Spinal cord (tissue), 10 donors: Measurements from ENCODE around the gene CLEC4F. TPM values are rescaled to one million over a fixed set of nuclear protein-coding genes. Genes with fewer than 3 reads are reported as not detected.

Source experiments
- DNase-seq, 6 donors: peaks; one replicate each; pipeline versions ENCODE4 v3.0.0 to v3.0.0-alpha.2; 2013 to 2015; ENCODE audit warnings: low spot score in 6 of 6, low read depth in 4 of 6
- H3K27ac ChIP-seq: one replicate; pipeline ENCODE4 v1.5.1; 2013; ENCODE audit warnings: low read depth, low read length, control low read depth
- H3K27me3 ChIP-seq: one replicate; pipeline ENCODE4 v1.6.1; 2013; ENCODE audit warnings: low read length; ENCODE audit not compliant: control insufficient read depth, insufficient read depth
- H3K36me3 ChIP-seq: one replicate; pipeline ENCODE4 v1.6.1; 2013; ENCODE audit warnings: low read length; ENCODE audit not compliant: control insufficient read depth, insufficient read depth
- H3K4me1 ChIP-seq: one replicate; pipeline ENCODE4 v1.6.1; 2013; ENCODE audit warnings: low read length; ENCODE audit not compliant: control insufficient read depth, insufficient read depth
- H3K4me3 ChIP-seq: one replicate; pipeline ENCODE4 v1.5.1; 2013; ENCODE audit warnings: low read depth, low read length, control low read depth
- H3K9me3 ChIP-seq: one replicate; pipeline ENCODE4 v1.6.1; 2013; ENCODE audit warnings: low read length; ENCODE audit not compliant: control insufficient read depth, insufficient read depth
- WGBS: methylation state at CpG from one replicate; pipeline ENCODE4 v1.1.5; 2013; ENCODE audit warnings: missing lambda C conversion rate; ENCODE audit not compliant: insufficient coverage; 5-methylcytosine and 5-hydroxymethylcytosine counted together
- polyA plus RNA-seq, 2 donors: library from polyadenylated mRNA; unstranded; fragments of 120-200 nt; gene quantifications; one replicate each; pipeline ENCODE4 v1.2.1, GENCODE V29; 2013; ENCODE audit not compliant: insufficient read length in 2 of 2
- total RNA-seq, 2 donors: library from RNA; depleted of rRNA in 1 of 2; stranded (reverse); fragments of 120-200 nt in 1 of 2; fragments of >200 nt in 1 of 2; gene quantifications; one replicate each; pipeline versions ENCODE4 v1.2.3 to v1.2.4, GENCODE V29; 2013 to 2014
- donor health status: healthy.

CLEC4F gene
- total and polyA plus RNA-seq, 4 donors: not detected

DNA sequence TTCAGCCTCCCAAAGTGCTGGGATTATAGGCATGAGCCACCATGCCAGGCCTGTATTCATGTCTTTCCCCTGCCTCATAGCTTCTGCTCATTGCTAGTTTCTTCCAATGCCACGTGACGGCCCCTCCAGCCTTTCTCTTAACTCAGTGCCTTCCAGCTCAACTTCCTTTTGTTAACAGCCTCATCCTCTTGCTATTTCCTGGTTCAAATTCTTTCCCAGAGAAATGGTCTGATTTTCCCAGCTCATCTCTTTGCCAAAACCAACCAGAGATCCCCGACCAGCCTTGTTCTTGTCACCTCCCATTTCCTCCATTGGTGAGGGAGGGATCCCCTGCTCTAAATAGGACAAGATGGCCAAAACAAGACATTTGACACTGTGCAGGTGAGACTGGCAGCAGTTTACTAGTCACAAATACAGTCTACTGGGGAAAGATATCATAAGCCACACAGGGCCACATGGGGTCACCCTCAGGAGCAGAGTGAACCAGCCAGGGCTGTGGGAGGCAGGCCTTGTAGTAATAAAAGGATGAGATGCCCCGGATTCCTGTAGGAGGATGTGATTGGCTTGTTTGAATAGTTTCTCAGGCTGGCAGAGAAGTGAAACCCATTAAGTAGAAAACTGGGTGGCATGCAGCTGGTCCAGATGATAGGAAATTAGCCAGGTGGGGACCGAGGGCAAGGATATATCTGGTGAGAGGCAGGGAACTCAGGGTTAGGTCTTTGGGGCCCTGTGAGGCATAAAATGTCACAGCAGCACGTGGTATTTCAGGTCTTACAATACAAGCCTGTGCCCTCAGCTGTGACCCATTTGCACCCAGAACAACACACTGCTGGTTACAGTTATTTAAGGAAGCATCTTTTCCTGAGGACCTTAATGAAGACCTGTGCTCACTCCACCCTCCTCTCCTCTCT, 8.8 kb upstream of the CLEC4F start:
- no peaks in the 10 kb centered on the region for H3K27me3 ChIP-seq
- no peak for DNase-seq
- no peak overlapping the region for H3K4me3 ChIP-seq
- no peak overlapping the region for H3K27ac ChIP-seq
- no peaks in the 10 kb centered on the region for H3K4me1 ChIP-seq
- H3K36me3 ChIP-seq: no peaks in the 10 kb centered on the region
- H3K9me3 ChIP-seq: no peaks in the 10 kb centered on the region
- 73% methylated on average over 5 of the region's 6 CpGs for WGBS

DNA sequence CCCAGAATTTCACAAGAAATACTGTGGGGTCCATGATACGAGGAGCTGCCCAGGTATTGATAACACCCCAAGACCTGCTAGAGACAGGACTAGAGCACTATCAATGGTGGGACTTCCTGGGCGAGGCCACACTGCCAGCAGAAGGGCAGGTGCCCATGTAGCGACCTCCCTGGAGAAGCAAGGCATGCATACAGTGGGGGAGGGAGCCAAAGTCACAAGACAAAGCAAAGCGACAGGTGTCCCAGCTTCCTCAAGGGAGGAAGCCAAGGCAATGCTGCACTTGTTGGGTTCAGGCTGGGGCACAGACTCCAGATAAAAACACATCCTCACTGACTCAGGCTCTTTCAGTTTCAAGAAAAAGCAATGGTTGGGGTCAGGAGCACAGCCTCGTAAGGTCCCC, 7.7 kb upstream of the CLEC4F start:
- no peak overlapping the region for H3K4me3 ChIP-seq
- H3K4me1 ChIP-seq: no peaks in the 10 kb centered on the region
- no peaks in the 10 kb centered on the region for H3K36me3 ChIP-seq
- DNase-seq: no peak
- 72% methylated on average over 5 of the region's 5 CpGs for WGBS
- no peaks in the 10 kb centered on the region for H3K27me3 ChIP-seq
- no peaks in the 10 kb centered on the region for H3K9me3 ChIP-seq
- H3K27ac ChIP-seq: no peak overlapping the region

DNA sequence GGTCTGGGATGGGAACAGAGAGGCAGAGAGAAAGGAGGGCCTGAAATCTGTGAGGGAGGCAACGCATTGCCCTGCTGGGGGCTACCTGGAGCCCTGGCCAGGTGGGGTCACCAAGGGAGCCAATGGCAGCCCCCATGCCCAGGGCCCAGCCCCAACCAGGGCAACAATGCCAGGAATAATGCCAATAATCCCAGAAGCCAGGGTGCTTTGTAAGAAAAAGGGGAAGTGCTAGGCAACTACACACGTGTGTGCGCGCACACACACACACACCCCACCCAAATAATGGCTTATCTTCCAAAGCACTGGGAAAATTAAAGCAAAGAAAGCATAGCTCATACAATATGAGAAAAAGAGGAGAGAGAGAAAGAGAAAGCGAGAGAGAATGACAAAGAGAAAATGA, 7.0 kb upstream of the CLEC4F start:
- H3K36me3 ChIP-seq: no peaks in the 10 kb centered on the region
- H3K4me1 ChIP-seq: no peaks in the 10 kb centered on the region
- H3K4me3 ChIP-seq: no peak overlapping the region
- H3K27ac ChIP-seq: no peak overlapping the region
- no peaks in the 10 kb centered on the region for H3K9me3 ChIP-seq
- no peaks in the 10 kb centered on the region for H3K27me3 ChIP-seq
- 100% methylated on average over 1 of the region's 5 CpGs for WGBS
- DNase-seq: no peak

DNA sequence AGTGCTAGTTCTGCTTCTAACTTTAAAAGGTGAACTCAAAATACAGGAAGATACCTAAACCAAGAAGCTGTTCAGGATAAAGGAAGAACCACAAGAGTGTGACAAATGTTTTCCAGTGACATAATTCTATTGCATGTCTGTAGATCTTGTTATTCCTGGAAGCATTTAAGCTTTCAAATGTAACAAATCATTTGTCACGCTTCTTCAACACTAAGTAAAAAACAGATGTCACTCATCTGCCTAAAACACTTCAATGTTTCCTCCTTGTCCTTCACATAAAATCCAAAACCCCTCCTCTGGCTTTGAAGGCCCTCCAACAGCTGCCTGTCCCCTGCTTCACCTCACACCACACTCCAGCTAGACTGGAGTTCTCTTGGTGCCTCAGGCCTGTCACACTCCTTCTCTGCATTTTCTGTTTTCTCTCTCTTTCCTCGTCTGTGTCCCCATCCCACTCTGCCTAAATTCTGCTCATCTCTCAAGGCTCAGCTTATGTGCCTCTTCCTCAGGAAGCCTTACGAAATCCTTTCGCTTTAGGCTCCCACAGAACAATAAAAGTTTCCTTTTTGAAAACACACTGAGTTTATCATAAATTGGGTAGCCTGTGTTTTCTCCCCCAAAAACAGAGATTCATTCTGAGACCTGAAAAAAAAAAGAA, 6.4 kb upstream of the CLEC4F start:
- WGBS: 59% methylated on average over 2 of the region's 4 CpGs
- no peaks in the 10 kb centered on the region for H3K36me3 ChIP-seq
- no peak overlapping the region for H3K27ac ChIP-seq
- no peak for DNase-seq
- H3K4me1 ChIP-seq: no peaks in the 10 kb centered on the region
- H3K9me3 ChIP-seq: no peaks in the 10 kb centered on the region
- no peak overlapping the region for H3K4me3 ChIP-seq
- H3K27me3 ChIP-seq: no peaks in the 10 kb centered on the region

DNA sequence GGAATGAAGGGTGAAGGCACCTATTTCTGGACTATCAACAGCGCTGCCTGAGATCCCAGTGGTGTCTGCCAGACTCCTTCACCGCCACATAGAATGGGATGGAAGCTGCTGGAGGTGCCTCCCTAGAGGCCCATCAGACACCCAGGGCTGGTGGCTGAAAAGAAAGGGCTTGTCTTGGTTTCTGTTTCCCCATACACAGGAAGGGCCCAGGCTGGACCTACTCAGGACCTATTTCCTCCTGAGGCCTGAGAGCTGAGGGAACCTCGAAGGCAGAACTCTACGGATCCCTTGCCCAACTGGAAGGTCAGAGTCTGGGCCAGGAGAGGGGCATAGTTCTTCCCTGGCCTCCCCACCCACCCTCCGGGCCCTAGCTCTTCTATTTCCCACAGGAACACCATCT, 2.9 kb upstream of the CLEC4F start:
- Histone ChIP-seq H3K9me3 (no peaks in the 10 kb centered on the region), H3K4me1 (no peaks in the 10 kb centered on the region), H3K27ac (no peak overlapping the region), H3K36me3 (no peaks in the 10 kb centered on the region), H3K4me3 (no peak overlapping the region), H3K27me3 (no peaks in the 10 kb centered on the region)
- DNase-seq: no peak
- WGBS: 92% methylated on average over 5 of the region's 5 CpGs

DNA sequence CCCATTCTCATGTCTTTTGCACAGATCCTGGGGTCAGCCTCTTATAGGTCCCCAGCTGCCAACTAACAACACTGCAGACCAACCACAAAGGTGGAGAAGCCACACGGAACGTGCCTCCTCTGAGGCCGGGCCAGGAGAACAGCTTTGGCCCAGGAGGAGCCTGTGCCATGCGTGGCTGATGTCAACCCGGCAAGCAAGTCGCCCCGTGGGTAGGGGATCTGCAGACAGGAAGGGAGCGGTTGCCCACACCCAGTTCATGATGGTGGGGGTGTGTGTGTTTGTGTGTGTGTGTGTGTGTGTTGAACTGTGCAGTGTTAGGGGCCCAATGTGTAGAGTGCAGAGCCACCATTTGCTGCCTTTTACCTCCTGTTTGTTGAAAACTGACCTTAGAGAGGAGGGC, 2.4 kb upstream of the CLEC4F start:
- Histone ChIP-seq H3K27ac (no peak overlapping the region), H3K4me1 (no peaks in the 10 kb centered on the region), H3K4me3 (no peak overlapping the region), H3K9me3 (no peaks in the 10 kb centered on the region), H3K27me3 (no peaks in the 10 kb centered on the region), H3K36me3 (no peaks in the 10 kb centered on the region)
- no peak for DNase-seq
- 89% methylated on average over 8 of the region's 8 CpGs for WGBS

DNA sequence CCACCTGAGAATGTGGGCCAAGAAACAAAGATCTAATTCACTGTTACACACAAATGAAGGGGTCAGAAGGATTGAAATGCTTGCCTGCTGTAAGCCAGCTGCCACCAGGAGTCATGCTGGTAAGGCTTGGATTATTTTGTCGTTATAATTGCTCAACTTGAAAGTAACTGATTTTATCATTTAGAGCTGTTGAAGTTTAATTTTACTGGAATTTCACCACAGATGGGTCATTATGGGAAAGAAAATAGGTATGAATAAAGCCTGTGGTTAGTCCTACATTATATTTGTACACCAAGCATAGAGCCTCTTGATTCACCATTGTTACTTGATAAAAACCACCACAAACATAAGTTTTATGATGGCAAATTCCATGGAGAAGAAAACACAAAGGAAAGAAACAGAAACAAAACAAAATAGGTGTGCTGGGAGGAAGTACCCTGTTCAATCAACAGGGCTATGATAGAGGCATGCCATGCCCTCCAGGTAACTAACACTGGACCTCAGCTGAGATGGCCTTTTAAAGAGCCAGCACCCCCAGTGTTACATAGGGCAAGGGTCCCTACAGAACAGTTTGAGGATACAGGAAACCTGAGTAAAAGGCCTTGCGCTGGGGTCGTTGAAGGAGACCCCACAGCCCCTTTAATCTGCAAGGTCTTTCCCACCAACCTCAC, 3.0 kb downstream of the CLEC4F start:
- no peak for DNase-seq
- no peaks in the 10 kb centered on the region for H3K9me3 ChIP-seq
- 88% methylated on average over 3 of the region's 3 CpGs for WGBS

DNA sequence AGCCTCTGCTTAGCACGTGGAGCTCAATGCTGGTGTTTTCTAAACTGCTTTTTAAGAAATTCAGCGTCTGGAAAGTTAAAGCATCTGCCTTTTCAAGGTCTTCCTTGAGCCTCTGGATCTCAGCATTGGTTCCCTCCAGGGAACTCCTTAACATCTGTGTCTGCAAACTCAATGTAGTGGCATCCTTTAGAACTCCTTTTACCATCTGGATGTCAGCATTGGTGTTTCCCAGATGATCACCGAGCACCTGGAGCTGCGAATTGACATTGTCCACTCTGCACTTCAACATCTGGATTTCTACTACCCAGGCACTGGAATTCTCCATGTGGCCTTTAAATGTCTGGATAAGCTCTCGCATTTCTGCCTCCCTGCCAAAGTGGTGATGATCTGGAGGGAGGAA, 3.7 kb downstream of the CLEC4F start:
- H3K4me1 ChIP-seq: no peaks in the 10 kb centered on the region

More for the DNA sequence above, 3.0 kb downstream of the CLEC4F start:
- Histone ChIP-seq H3K27me3 (no peaks in the 10 kb centered on the region), H3K4me1 (no peaks in the 10 kb centered on the region), H3K4me3 (no peak overlapping the region), H3K27ac (no peak overlapping the region), H3K36me3 (no peaks in the 10 kb centered on the region)

DNA sequence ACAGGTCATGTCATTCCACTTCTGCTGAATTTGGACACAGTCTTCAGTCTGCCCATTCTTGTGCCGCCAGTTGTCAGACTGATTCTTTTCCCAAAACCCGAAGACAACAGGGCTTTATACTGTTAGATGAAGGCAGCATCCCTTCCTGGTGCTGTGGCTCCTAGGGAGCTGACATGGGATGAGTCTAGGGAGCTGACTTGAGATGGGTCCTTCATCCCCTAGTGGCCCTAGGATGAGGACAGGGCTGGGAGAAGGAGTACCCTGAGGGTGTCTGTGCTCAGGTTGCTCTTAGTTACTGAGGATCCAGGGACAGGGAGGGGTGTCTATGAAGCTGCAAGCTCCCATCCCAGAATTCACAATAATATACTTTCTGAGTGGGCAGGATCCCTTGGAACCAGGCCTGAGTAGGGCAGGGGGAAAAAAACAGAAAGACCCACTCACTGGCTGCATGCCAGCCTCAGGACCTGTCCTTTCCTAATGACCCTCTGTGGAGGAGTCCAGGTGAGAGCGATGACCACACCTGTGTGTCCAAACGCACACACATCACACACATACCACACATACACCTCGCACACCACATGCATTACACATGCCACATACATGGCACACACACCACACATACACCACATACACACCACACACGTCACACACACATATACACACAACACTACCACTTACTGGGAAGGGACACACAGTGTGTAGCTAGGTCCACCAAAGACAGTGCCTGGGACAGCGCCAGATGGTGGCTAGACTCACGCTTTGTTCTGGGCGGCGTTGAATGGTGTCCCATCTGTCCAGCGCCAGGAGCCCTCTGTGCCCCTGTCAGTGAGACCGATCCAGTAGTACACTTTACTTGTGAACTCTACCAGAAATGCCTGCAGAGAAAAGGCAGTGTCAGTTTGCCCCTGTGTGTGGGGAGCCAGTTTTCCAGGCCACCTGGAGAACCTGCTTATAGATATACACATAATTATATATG, 11.1 kb downstream of the CLEC4F start:
- no peak overlapping the region for H3K27ac ChIP-seq
- no peaks in the 10 kb centered on the region for H3K4me1 ChIP-seq
- no peak for DNase-seq
- H3K9me3 ChIP-seq: no peaks in the 10 kb centered on the region
- H3K27me3 ChIP-seq: no peaks in the 10 kb centered on the region
- WGBS: 64% methylated on average over 11 of the region's 12 CpGs
- no peak overlapping the region for H3K4me3 ChIP-seq
- H3K36me3 ChIP-seq: no peaks in the 10 kb centered on the region

More for the DNA sequence above, 3.7 kb downstream of the CLEC4F start:
- DNase-seq: peak in 1 of 6 donors; percentile 71
- WGBS: 80% methylated on average over 3 of the region's 5 CpGs
- Histone ChIP-seq H3K27ac (no peak overlapping the region), H3K27me3 (no peaks in the 10 kb centered on the region), H3K4me3 (no peak overlapping the region), H3K36me3 (no peaks in the 10 kb centered on the region), H3K9me3 (no peaks in the 10 kb centered on the region)
